Mucosa of rectum (tissue), 2 donors: Measurements from ENCODE around the gene FAM193A.
"Not testable (repeated sequence)": the region's sequence is repeated elsewhere in the genome, so short reads cannot be mapped to it uniquely, and the experiment has no call there.

ENCODE experiments used
- H3K27ac ChIP-seq, 2 donors: one replicate each; pipeline ENCODE4 v1.7.0; 2013; ENCODE audit warnings: inconsistent platforms in 2 of 2, low read depth in 2 of 2, low read length in 2 of 2
- H3K27me3 ChIP-seq, 2 donors: one replicate each; pipeline ENCODE4 v1.7.0; 2013; ENCODE audit warnings: low read length in 2 of 2; ENCODE audit not compliant: control insufficient read depth in 2 of 2, insufficient read depth in 2 of 2
- H3K36me3 ChIP-seq, 2 donors: one replicate each; pipeline ENCODE4 v1.7.0; 2013; ENCODE audit warnings: low read length in 2 of 2; ENCODE audit not compliant: control insufficient read depth in 2 of 2, insufficient read depth in 2 of 2
- H3K4me1 ChIP-seq, 2 donors: one replicate each; pipeline ENCODE4 v1.7.0; 2013; ENCODE audit warnings: low read length in 2 of 2, mild to moderate bottlenecking in 1 of 2; ENCODE audit not compliant: control insufficient read depth in 2 of 2, insufficient read depth in 2 of 2
- H3K4me3 ChIP-seq, 2 donors: one replicate each; pipeline ENCODE4 v1.7.0; 2013; ENCODE audit warnings: low read length in 2 of 2
- H3K9ac ChIP-seq, 2 donors: one replicate each; pipeline ENCODE4 v1.7.0; 2013; ENCODE audit warnings: low read length in 2 of 2, low read depth in 1 of 2, mild to moderate bottlenecking in 1 of 2
- H3K9me3 ChIP-seq, 2 donors: one replicate each; pipeline ENCODE4 v1.7.0; 2013; ENCODE audit warnings: low read length in 2 of 2; ENCODE audit not compliant: control insufficient read depth in 2 of 2
- donor health status: healthy.
- donor health status: Normal muscosa, but diverticular disease.

The FAM193A gene

GRCh38 chr4:2546961-2547691, 10.7 kb downstream of the FAM193A start:
- not testable (repeated sequence) for H3K36me3 ChIP-seq, H3K27ac ChIP-seq, H3K9me3 ChIP-seq, H3K9ac ChIP-seq, H3K4me3 ChIP-seq, H3K4me1 ChIP-seq, H3K27me3 ChIP-seq

GRCh38 chr4:2551118-2551517, 14.7 kb downstream of the FAM193A start:
- Histone ChIP-seq H3K27me3 (no peaks in the 10 kb centered on the region), H3K9me3 (no peaks in the 10 kb centered on the region), H3K36me3 (no peaks in the 10 kb centered on the region), H3K9ac (no peak overlapping the region), H3K27ac (no peak overlapping the region), H3K4me1 (no peaks in the 10 kb centered on the region), H3K4me3 (no peak overlapping the region)

- H3K9ac ChIP-seq: no peak overlapping the region
- no peak overlapping the region for H3K4me3 ChIP-seq
- H3K27ac ChIP-seq: no peak overlapping the region
Measured at GRCh38 chr4:2552806-2553205, 16.4 kb downstream of the FAM193A start.

GRCh38 chr4:2558301-2558700, 21.9 kb downstream of the FAM193A start:
- no peak overlapping the region for H3K4me3 ChIP-seq
- H3K9ac ChIP-seq: no peak overlapping the region
- H3K36me3 ChIP-seq: peaks cover 0 to 2% of the 10 kb centered on the region in 2 donors
- no peak overlapping the region for H3K27ac ChIP-seq
- H3K4me1 ChIP-seq: no peaks in the 10 kb centered on the region
- no peaks in the 10 kb centered on the region for H3K27me3 ChIP-seq
- no peaks in the 10 kb centered on the region for H3K9me3 ChIP-seq

More at GRCh38 chr4:2552806-2553205, 16.4 kb downstream of the FAM193A start:
- no peaks in the 10 kb centered on the region for H3K9me3 ChIP-seq
- H3K36me3 ChIP-seq: no peaks in the 10 kb centered on the region
- no peaks in the 10 kb centered on the region for H3K4me1 ChIP-seq
- H3K27me3 ChIP-seq: no peaks in the 10 kb centered on the region

- Histone ChIP-seq H3K27me3 (no peaks in the 10 kb centered on the region), H3K27ac (no peak overlapping the region), H3K4me3 (no peak overlapping the region), H3K9me3 (no peaks in the 10 kb centered on the region), H3K9ac (no peak overlapping the region), H3K4me1 (no peaks in the 10 kb centered on the region), H3K36me3 (peaks cover 2% of the 10 kb centered on the region in 2 donors)
Measured at GRCh38 chr4:2560167-2560566, 23.7 kb downstream of the FAM193A start.

GRCh38 chr4:2565533-2565932, 29.1 kb downstream of the FAM193A start:
- H3K4me3 ChIP-seq: no peak overlapping the region
- H3K9me3 ChIP-seq: no peaks in the 10 kb centered on the region
- H3K9ac ChIP-seq: no peak overlapping the region
- H3K27ac ChIP-seq: no peak overlapping the region
- H3K4me1 ChIP-seq: peaks cover 0 to 2% of the 10 kb centered on the region in 2 donors
- no peaks in the 10 kb centered on the region for H3K27me3 ChIP-seq
- peaks cover 3% of the 10 kb centered on the region in 2 donors for H3K36me3 ChIP-seq

- Histone ChIP-seq H3K27ac (no peak overlapping the region), H3K9me3 (no peaks in the 10 kb centered on the region), H3K27me3 (no peaks in the 10 kb centered on the region), H3K36me3 (peaks cover 2 to 3% of the 10 kb centered on the region in 2 donors), H3K4me3 (no peak overlapping the region), H3K9ac (no peak overlapping the region), H3K4me1 (peaks cover 0 to 3% of the 10 kb centered on the region in 2 donors)
Measured at GRCh38 chr4:2570036-2570435, 33.6 kb downstream of the FAM193A start.

- no peak overlapping the region for H3K9ac ChIP-seq
- H3K9me3 ChIP-seq: no peaks in the 10 kb centered on the region
- no peaks in the 10 kb centered on the region for H3K27me3 ChIP-seq
- H3K4me3 ChIP-seq: no peak overlapping the region
- H3K27ac ChIP-seq: no peak overlapping the region
- peaks cover 0 to 2% of the 10 kb centered on the region in 2 donors for H3K36me3 ChIP-seq
- H3K4me1 ChIP-seq: peaks cover 0 to 3% of the 10 kb centered on the region in 2 donors
Measured at GRCh38 chr4:2570551-2571222, 34.2 kb downstream of the FAM193A start.

- H3K27ac ChIP-seq: no peak overlapping the region
- H3K9me3 ChIP-seq: no peaks in the 10 kb centered on the region
- peaks cover 0 to 3% of the 10 kb centered on the region in 2 donors for H3K4me1 ChIP-seq
- H3K9ac ChIP-seq: no peak overlapping the region
- H3K4me3 ChIP-seq: no peak overlapping the region
- H3K36me3 ChIP-seq: peaks cover 0 to 4% of the 10 kb centered on the region in 2 donors
- no peaks in the 10 kb centered on the region for H3K27me3 ChIP-seq
Measured at GRCh38 chr4:2572076-2572475, 35.6 kb downstream of the FAM193A start.

GRCh38 chr4:2572866-2573265, 36.4 kb downstream of the FAM193A start:
- H3K4me1 ChIP-seq: peaks cover 0 to 3% of the 10 kb centered on the region in 2 donors
- H3K27ac ChIP-seq: no peak overlapping the region
- no peak overlapping the region for H3K9ac ChIP-seq
- H3K4me3 ChIP-seq: no peak overlapping the region
- peaks cover 0 to 4% of the 10 kb centered on the region in 2 donors for H3K36me3 ChIP-seq
- H3K27me3 ChIP-seq: no peaks in the 10 kb centered on the region
- no peaks in the 10 kb centered on the region for H3K9me3 ChIP-seq
